K562 (cell line): ENCODE measurements around the gene EPN3. TPM values are rescaled to one million over a fixed set of nuclear protein-coding genes. Genes with fewer than 3 reads are reported as not detected.

ENCODE experiments used
- ATAC-seq: fragments of 200-7000 bp; cut with Tn5 transposase; 3 replicates; pipeline ENCODE4 v1.9.1; 2020; ENCODE audit warnings: moderate library complexity
- BruUV-seq: library from RNA; stranded (reverse); fragments of 400-500 nt; replicated peaks from 2 replicates; lab custom pipeline; 2021; lab: Mats Ljungman, UMichigan
- CTCF ChIA-PET: fragments of 300-600 bp; formaldehyde crosslinking; extraction: SDS; loops from one replicate; lab custom pipeline; 2021; ENCODE audit warnings: low intra/inter-chr PET ratio; lab: Yijun Ruan, JAX
- POLR2A ChIA-PET: fragments of 300-600, 350-650 bp; sonication (Branson Sonifier 250); formaldehyde crosslinking; extraction: SDS; loops from one replicate; lab custom pipeline; 2021; ENCODE audit warnings: antibody characterized with exemption, inconsistent platforms; lab: Yijun Ruan, JAX
- DNase-seq, 4 experiments: peaks; one replicate each; pipeline versions ENCODE4 v3.0.0 to v3.0.0-alpha.2; 2011 to 2018; ENCODE audit warnings: low spot score in 3 of 4, mixed read lengths in 3 of 4; ENCODE audit errors: extremely low read depth in 1 of 4
- FAIRE-seq: peaks from 2 replicates; lab custom pipeline; 2011; peaks lifted over from hg19 to GRCh38; lab: Jason Lieb, UNC
- H2AFZ ChIP-seq: 2 replicates; pipeline ENCODE4 v1.6.0; 2011; ENCODE audit warnings: low read depth, low read length, control low read depth, inconsistent platforms
- H3K27ac ChIP-seq: fragments of 200-600 bp; 3 replicates; pipeline ENCODE4 v1.8.0; 2011; ENCODE audit warnings: low read depth, mild to moderate bottlenecking, control low read depth, inconsistent platforms, low read length, moderate library complexity, mixed read lengths; ENCODE audit errors: extremely low read depth
- H3K27me3 ChIP-seq, 2 experiments: fragments of 300-600 bp in 1 of 2; 2 replicates in 1 of 2; 3 replicates in 1 of 2; pipeline versions ENCODE4 v1.6.0 to v1.8.0; 2011; ENCODE audit warnings: inconsistent platforms in 2 of 2, low read length in 2 of 2, mild to moderate bottlenecking in 1 of 2, mixed read lengths in 1 of 2, moderate library complexity in 1 of 2; ENCODE audit not compliant: control insufficient read depth in 2 of 2, insufficient read depth in 2 of 2
- H3K36me3 ChIP-seq: fragments of 300-600 bp; 3 replicates; pipeline ENCODE4 v1.8.0; 2011; ENCODE audit warnings: mild to moderate bottlenecking, low read length, inconsistent platforms; ENCODE audit not compliant: control insufficient read depth, insufficient read depth
- H3K4me1 ChIP-seq, 2 experiments: fragments of 200-600 bp in 1 of 2; replicated peaks in 1 of 2; 2 replicates in 1 of 2; 3 replicates in 1 of 2; pipeline versions ENCODE4 v1.5.1 to v1.8.0; 2011; ENCODE audit warnings: inconsistent platforms in 2 of 2, low read length in 2 of 2, mild to moderate bottlenecking in 1 of 2, mixed read lengths in 1 of 2, moderate library complexity in 1 of 2; ENCODE audit not compliant: control insufficient read depth in 2 of 2, insufficient read depth in 2 of 2
- H3K4me2 ChIP-seq: 2 replicates; pipeline ENCODE4 v1.6.1; 2011; ENCODE audit warnings: low read length, control low read depth, inconsistent platforms, mixed read lengths; ENCODE audit not compliant: insufficient read depth
- H3K4me3 ChIP-seq: fragments of 200-600 bp; sonication (generic), shearing (Covaris generic); 2 replicates; pipeline ENCODE4 v1.5.1; 2016; ENCODE audit warnings: control low read depth, inconsistent platforms
- H3K79me2 ChIP-seq: fragments of 200-600 bp; 3 replicates; pipeline ENCODE4 v1.8.0; 2011; ENCODE audit warnings: low read length, inconsistent platforms; ENCODE audit not compliant: control insufficient read depth, insufficient read depth
- H3K9ac ChIP-seq, 2 experiments: 2 replicates each; pipeline versions ENCODE4 v1.6.0 to v1.6.1; 2011; ENCODE audit warnings: low read depth in 2 of 2, low read length in 2 of 2, control low read depth in 1 of 2, inconsistent platforms in 1 of 2, mild to moderate bottlenecking in 1 of 2, mixed read lengths in 1 of 2; ENCODE audit not compliant: insufficient read depth in 1 of 2
- H3K9me1 ChIP-seq: one replicate; pipeline ENCODE4 v1.6.0; 2011; ENCODE audit warnings: inconsistent platforms, mild to moderate bottlenecking, low read length, moderate library complexity; ENCODE audit not compliant: control insufficient read depth, insufficient read depth
- H3K9me3 ChIP-seq: replicated peaks from 2 replicates; pipeline ENCODE4 v1.5.1; 2011; ENCODE audit warnings: low read depth, low read length, inconsistent platforms; ENCODE audit not compliant: control insufficient read depth, insufficient read depth
- H4K20me1 ChIP-seq: replicated peaks from 2 replicates; pipeline ENCODE4 v1.6.1; 2011; ENCODE audit warnings: low read length, inconsistent platforms, mixed read lengths; ENCODE audit not compliant: control insufficient read depth, insufficient read depth
- CBX2 ChIP-seq: fragments of 200-600 bp; sonication (generic); IDR thresholded peaks from one replicate; pipeline ENCODE4 v1.6.1; 2012; ENCODE audit warnings: mild to moderate bottlenecking, low read length, inconsistent platforms; ENCODE audit not compliant: insufficient read depth, poor library complexity, severe bottlenecking
- CEBPG ChIP-seq, 3 experiments: fragments of 200-800 bp in 1 of 3; sonication (Bioruptor generic) in 1 of 3; sonication (generic) in 1 of 3; formaldehyde crosslinking in 1 of 3; IDR thresholded peaks in 2 of 3; conservative IDR thresholded peaks in 1 of 3; 2 replicates each; pipeline versions ENCODE4 v1.6.1 to v1.8.0; 2016 to 2022; ENCODE audit warnings: missing compliant biosample characterization in 2 of 3, missing genetic modification characterization in 2 of 3, mild to moderate bottlenecking in 1 of 3, missing genetic modification reagents in 1 of 3
- HOMEZ ChIP-seq: fragments of 250-450 bp; sonication (Bioruptor Pico); IDR thresholded peaks from 2 replicates; pipeline ENCODE4 v1.4.0; 2020; ENCODE audit warnings: mild to moderate bottlenecking, moderate library complexity
- ZNF609 ChIP-seq: sonication (generic); formaldehyde crosslinking; IDR thresholded peaks from 2 replicates; pipeline ENCODE4 v1.8.1; 2023; ENCODE audit warnings: missing genetic modification reagents, mild to moderate bottlenecking, borderline replicate concordance
- WGBS: fragments of 100-300 bp; shearing (Covaris generic); methylation state at CpG from one replicate; pipeline ENCODE4 v1.1.6; 2016; ENCODE audit warnings: low coverage, mixed read lengths; ENCODE audit not compliant: insufficient coverage; ENCODE audit errors: missing lambda C conversion rate; 5-methylcytosine and 5-hydroxymethylcytosine counted together
- in situ Hi-C: fragments of 300-500 bp; cut with MboI; formaldehyde crosslinking; loops from 4 replicates; pipeline ENCODE4 v1.15.0; 2018; ENCODE audit warnings: inconsistent platforms, mixed read lengths
- intact Hi-C: fragments of 100-400 bp; cut with micrococcal nuclease; formaldehyde crosslinking; loops from 2 replicates; pipeline ENCODE4 v1.14.2; 2022
- polyA plus RNA-seq, 8 experiments: library from polyadenylated mRNA; depleted of rRNA in 4 of 8; stranded (reverse) in 5 of 8; unstranded in 3 of 8; fragments of >200 nt; fragmentation: Nextera tagmentation in 2 of 8; fragmentation: Illumina TruSeq in 1 of 8; extraction: Ambion mirVana in 2 of 8; extraction: Trizol in 1 of 8; gene quantifications; 2 replicates each; pipeline versions ENCODE4 v1.2.1 to v1.2.3, GENCODE V29; 2011 to 2014; ENCODE audit warnings: inconsistent platforms in 1 of 8, missing spikeins in 1 of 8
- total RNA-seq, 7 experiments: library from RNA; depleted of rRNA in 6 of 7; stranded (reverse); fragments of >200 nt in 6 of 7; fragmentation: Illumina TruSeq in 2 of 7; extraction: Trizol in 2 of 7; gene quantifications; 2 replicates each; pipeline versions ENCODE4 v1.2.1 to v1.2.3, GENCODE V29; 2011 to 2021; ENCODE audit warnings: low replicate concordance in 1 of 7

The EPN3 gene
- total and polyA plus RNA-seq, 9 of the 15 experiments (the other 6 are each of a cell fraction or from before 2014, with no cell fraction given) = 0.16 TPM; not detected in 8

GRCh38 chr17:50529849-50530248 is 2.7 kb upstream of the EPN3 start:
- H3K27me3 ChIP-seq = peaks cover 37 to 52% of the 10 kb centered on the region in 2 experiments; a peak in 4 of 5 replicates
- no TSS peak for BruUV-seq

More at GRCh38 chr17:50529849-50530248, 2.7 kb upstream of the EPN3 start:
- FAIRE-seq (no peak), DNase-seq (no peak), ATAC-seq (no peak)
- no peak overlapping the region for H3K9ac ChIP-seq
- WGBS = 4% methylated on average over 7 of the region's 7 CpGs
- no peak overlapping the region for H3K4me2 ChIP-seq
- no peak overlapping the region for H3K27ac ChIP-seq
- H3K9me1 ChIP-seq = no peaks in the 10 kb centered on the region
- no peak overlapping the region for H2AFZ ChIP-seq
- peaks cover 0 to 25% of the 10 kb centered on the region in 2 experiments; a peak in 3 of 5 replicates for H3K4me1 ChIP-seq
- H3K36me3 ChIP-seq = no peaks in the 10 kb centered on the region
- H3K4me3 ChIP-seq = no peak overlapping the region
- peaks cover 12% of the 10 kb centered on the region; the same call in 1 of the 2 replicates for H4K20me1 ChIP-seq
- in situ Hi-C loops = no loop called here
- POLR2A ChIA-PET = interaction anchor here (1.6 kb wide), 1 partner anchor 37 kb away, joined by 3 read pairs; no protein-coding TSS in a partner anchor
- intact Hi-C loops = no loop called here
- no peaks in the 10 kb centered on the region for H3K79me2 ChIP-seq
- no peaks in the 10 kb centered on the region for H3K9me3 ChIP-seq
- CTCF ChIA-PET = no interaction called here
- TF ChIP-seq CBX2 = no peak
- TF ChIP-seq CEBPG (CRISPR knock-in tag; IDR thresholded peaks at IDR 0.05) = no peak
- peak in 1 of 2 experiments; percentile 44; a peak in 1 of 4 replicates for TF ChIP-seq CEBPG (tag; conservative IDR thresholded peaks at IDR 0.05 in 1 of 2, IDR thresholded peaks at IDR 0.05 in 1 of 2)
- TF ChIP-seq HOMEZ (CRISPR knock-in tag) = no peak
- no peak for TF ChIP-seq ZNF609
